Breast epithelium (tissue), 4 donors: ENCODE data around the gene ZNF84. TPM values are rescaled to one million over a fixed set of nuclear protein-coding genes. Genes with fewer than 3 reads are reported as not detected.

Experiments
- DNase-seq, 2 donors: peaks; one replicate each; pipeline ENCODE4 v3.0.0-alpha.2; 2019; ENCODE audit warnings: low spot score in 2 of 2
- H3K27ac ChIP-seq, 2 donors: fragments of 200-600 bp; sonication (generic) in 1 of 2; one replicate each; pipeline ENCODE4 v1.5.1; 2016 to 2019; ENCODE audit warnings: mild to moderate bottlenecking in 1 of 2
- H3K27me3 ChIP-seq, 2 donors: fragments of 200-600 bp; sonication (generic) in 1 of 2; one replicate each; pipeline versions ENCODE4 v1.5.1 to v1.6.0; 2017 to 2019; ENCODE audit warnings: control low read depth in 1 of 2, mild to moderate bottlenecking in 1 of 2
- H3K36me3 ChIP-seq: fragments of 200-600 bp; one replicate; pipeline ENCODE4 v1.5.1; 2019
- H3K4me1 ChIP-seq, 2 donors: fragments of 200-600 bp; sonication (generic); one replicate each; pipeline ENCODE4 v1.5.1; 2016 to 2019; ENCODE audit warnings: control low read depth in 1 of 2
- H3K4me3 ChIP-seq, 3 donors: fragments of 200-600 bp; sonication (generic); 1 replicate in 2 of 3; 2 replicates in 1 of 3; pipeline ENCODE4 v1.5.1; 2016 to 2019; ENCODE audit warnings: mild to moderate bottlenecking in 3 of 3, moderate library complexity in 2 of 3
- H3K9me3 ChIP-seq, 2 donors: fragments of 200-600 bp; sonication (generic) in 1 of 2; one replicate each; pipeline ENCODE4 v1.5.1; 2016 to 2019; ENCODE audit warnings: control low read depth in 1 of 2
- POLR2A ChIP-seq: fragments of 450-650 bp; IDR thresholded peaks from one replicate; pipeline ENCODE4 v1.6.1; 2016; ENCODE audit warnings: antibody characterized with exemption, mild to moderate bottlenecking, moderate library complexity
- POLR2AphosphoS5 ChIP-seq, 3 donors: sonication (generic); formaldehyde crosslinking; IDR thresholded peaks; one replicate each; pipeline ENCODE4 v1.6.1; 2017; ENCODE audit warnings: antibody characterized with exemption in 3 of 3
- intact Hi-C: fragments of 100-400 bp; cut with DNase I; formaldehyde crosslinking; loops from one replicate; pipeline ENCODE4 v1.15.1; 2023; ENCODE audit warnings: low total_unique reads
- total RNA-seq, 3 donors: library from RNA; depleted of rRNA; stranded (reverse); fragments of >200 nt; gene quantifications; one replicate each; pipeline ENCODE4 v1.1.0, GENCODE V29; 2016
- TF ChIP-seq, protein P1 (sequence below), 3 donors: fragments of 450-650 bp; IDR thresholded peaks; one replicate each; pipeline ENCODE4 v1.5.1; 2016 to 2017; ENCODE audit warnings: antibody characterized with exemption in 3 of 3, mild to moderate bottlenecking in 3 of 3, moderate library complexity in 3 of 3

The ZNF84 gene
- total RNA-seq, 3 donors from 2014 or later: 25.0 to 61.0 (median 29.2) TPM

DNA sequence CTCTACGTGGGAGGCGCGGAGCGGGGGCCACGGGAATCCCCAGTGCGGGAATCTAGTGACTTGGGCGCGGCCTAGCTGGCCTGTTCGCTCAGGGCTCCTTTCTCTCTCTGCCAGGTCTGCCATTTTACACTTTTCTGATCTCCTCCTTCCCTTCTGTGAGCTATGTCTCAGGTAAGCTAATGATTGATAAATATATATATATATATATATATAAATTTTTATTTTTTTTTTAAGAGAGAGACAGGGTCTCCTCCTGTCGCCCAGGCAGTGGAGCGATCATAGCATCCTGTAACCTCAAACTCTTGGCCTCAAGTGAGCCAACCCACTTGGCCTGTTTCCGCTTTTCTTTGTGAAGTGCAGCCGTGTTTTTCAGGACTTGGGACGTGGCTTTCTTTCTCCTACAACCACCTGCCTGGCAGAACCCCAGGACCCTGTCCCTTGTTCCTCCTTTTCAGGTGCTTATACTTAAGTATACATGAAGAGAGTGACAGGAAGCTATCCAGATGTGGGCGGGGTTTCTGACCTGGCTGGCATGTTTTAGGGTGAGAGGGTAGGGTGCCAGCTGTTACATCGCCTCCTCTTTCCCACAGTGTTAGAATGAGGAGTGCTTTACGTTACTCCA, 44.0 kb downstream of the ZNF84 start:
- Histone ChIP-seq H3K27me3 (no peaks in the 10 kb centered on the region), H3K36me3 (peaks cover 20% of the 10 kb centered on the region), H3K4me1 (no peaks in the 10 kb centered on the region), H3K4me3 (peak overlapping the region; percentile 78 to 92 (median 79)), H3K9me3 (peaks cover 68 to 83% of the 10 kb centered on the region in 2 donors), H3K27ac (peak overlapping the region; percentile 99 to 100)
- intact Hi-C loops: no loop called here
- TF ChIP-seq, protein P1, sequence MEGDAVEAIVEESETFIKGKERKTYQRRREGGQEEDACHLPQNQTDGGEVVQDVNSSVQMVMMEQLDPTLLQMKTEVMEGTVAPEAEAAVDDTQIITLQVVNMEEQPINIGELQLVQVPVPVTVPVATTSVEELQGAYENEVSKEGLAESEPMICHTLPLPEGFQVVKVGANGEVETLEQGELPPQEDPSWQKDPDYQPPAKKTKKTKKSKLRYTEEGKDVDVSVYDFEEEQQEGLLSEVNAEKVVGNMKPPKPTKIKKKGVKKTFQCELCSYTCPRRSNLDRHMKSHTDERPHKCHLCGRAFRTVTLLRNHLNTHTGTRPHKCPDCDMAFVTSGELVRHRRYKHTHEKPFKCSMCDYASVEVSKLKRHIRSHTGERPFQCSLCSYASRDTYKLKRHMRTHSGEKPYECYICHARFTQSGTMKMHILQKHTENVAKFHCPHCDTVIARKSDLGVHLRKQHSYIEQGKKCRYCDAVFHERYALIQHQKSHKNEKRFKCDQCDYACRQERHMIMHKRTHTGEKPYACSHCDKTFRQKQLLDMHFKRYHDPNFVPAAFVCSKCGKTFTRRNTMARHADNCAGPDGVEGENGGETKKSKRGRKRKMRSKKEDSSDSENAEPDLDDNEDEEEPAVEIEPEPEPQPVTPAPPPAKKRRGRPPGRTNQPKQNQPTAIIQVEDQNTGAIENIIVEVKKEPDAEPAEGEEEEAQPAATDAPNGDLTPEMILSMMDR (IDR thresholded peaks at IDR 0.05): no peak
- no peak for TF ChIP-seq POLR2AphosphoS5 (IDR thresholded peaks at IDR 0.05)
- TF ChIP-seq POLR2A: no peak
- peak in 1 of 2 donors; percentile 21 for DNase-seq

DNA sequence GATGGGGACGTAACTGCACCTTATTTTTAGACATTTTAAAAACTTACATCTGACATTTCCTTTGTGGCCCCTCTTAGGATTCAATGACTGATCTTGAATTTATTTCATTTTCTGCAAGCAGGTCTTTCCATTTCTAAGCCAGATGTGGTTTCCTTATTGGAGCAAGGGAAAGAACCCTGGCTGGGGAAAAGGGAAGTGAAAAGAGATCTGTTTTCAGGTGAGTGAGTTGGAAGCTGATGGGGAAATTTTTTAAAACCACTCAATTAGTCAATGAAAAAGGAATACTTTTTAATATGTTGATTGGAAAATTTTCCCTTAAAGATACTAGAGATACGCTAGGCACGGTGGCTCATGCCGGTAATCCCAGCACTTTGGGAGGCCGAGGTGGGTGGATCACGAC, 46.0 kb downstream of the ZNF84 start:
- Histone ChIP-seq H3K9me3 (peaks cover 72 to 83% of the 10 kb centered on the region in 2 donors), H3K36me3 (peaks cover 41% of the 10 kb centered on the region), H3K4me1 (no peaks in the 10 kb centered on the region), H3K27me3 (no peaks in the 10 kb centered on the region), H3K27ac (no peak overlapping the region), H3K4me3 (no peak overlapping the region)
- DNase-seq: no peak
- TF ChIP-seq, protein P1 (IDR thresholded peaks at IDR 0.05): no peak
- intact Hi-C loops: no loop called here

GRCh38 chr12:133105620-133106019, 68.3 kb downstream of the ZNF84 start:
- intact Hi-C loops: no loop called here
- no peak overlapping the region for H3K4me3 ChIP-seq
- peaks cover 98 to 100% of the 10 kb centered on the region in 2 donors for H3K9me3 ChIP-seq
- no peaks in the 10 kb centered on the region for H3K4me1 ChIP-seq
- TF ChIP-seq, protein P1 (IDR thresholded peaks at IDR 0.05): no peak
- no peak for TF ChIP-seq POLR2AphosphoS5 (IDR thresholded peaks at IDR 0.05)
- no peak for TF ChIP-seq POLR2A
- H3K36me3 ChIP-seq: peaks cover 30% of the 10 kb centered on the region
- DNase-seq: no peak
- H3K27me3 ChIP-seq: no peaks in the 10 kb centered on the region
- H3K27ac ChIP-seq: no peak overlapping the region

- Histone ChIP-seq H3K4me1 (no peaks in the 10 kb centered on the region), H3K27ac (no peak overlapping the region), H3K4me3 (peak overlapping the region in 1 of 3 donors; percentile 29), H3K27me3 (no peaks in the 10 kb centered on the region), H3K9me3 (peaks cover 98 to 100% of the 10 kb centered on the region in 2 donors), H3K36me3 (peaks cover 30% of the 10 kb centered on the region)
- no peak for DNase-seq
- TF ChIP-seq POLR2AphosphoS5 (IDR thresholded peaks at IDR 0.05) (no peak), POLR2A (no peak)
- TF ChIP-seq, protein P1 (IDR thresholded peaks at IDR 0.05): no peak
- intact Hi-C loops: no loop called here
Measured at GRCh38 chr12:133106253-133106652, 68.9 kb downstream of the ZNF84 start.

DNA sequence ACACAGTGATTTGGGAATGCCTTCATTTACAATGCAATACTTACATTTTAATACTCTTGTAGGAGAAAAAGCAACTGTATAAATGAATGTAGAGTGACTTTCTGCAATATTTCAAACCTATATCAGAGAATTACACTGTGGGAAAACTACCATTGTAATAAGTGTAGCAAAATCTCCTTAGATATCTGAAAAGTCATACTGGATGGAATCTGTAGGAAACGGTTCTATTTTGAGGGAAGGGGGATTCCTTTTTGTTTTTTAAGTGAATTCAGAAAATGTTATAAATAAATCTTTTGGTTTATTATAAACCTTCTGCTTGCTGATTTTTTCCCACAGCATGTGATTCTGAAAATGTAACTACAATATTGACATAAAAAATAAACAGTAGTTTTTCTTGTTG, 69.8 kb downstream of the ZNF84 start:
- DNase-seq: no peak
- Histone ChIP-seq H3K4me3 (no peak overlapping the region), H3K4me1 (no peaks in the 10 kb centered on the region), H3K27me3 (no peaks in the 10 kb centered on the region), H3K36me3 (peaks cover 30% of the 10 kb centered on the region), H3K9me3 (peaks cover 96 to 100% of the 10 kb centered on the region in 2 donors), H3K27ac (no peak overlapping the region)
- TF ChIP-seq POLR2AphosphoS5 (IDR thresholded peaks at IDR 0.05) (no peak), POLR2A (no peak)
- TF ChIP-seq, protein P1 (IDR thresholded peaks at IDR 0.05): no peak
- intact Hi-C loops: no loop called here
